ENCODE results near the gene RTEL1.

RTEL1 gene

DNA sequence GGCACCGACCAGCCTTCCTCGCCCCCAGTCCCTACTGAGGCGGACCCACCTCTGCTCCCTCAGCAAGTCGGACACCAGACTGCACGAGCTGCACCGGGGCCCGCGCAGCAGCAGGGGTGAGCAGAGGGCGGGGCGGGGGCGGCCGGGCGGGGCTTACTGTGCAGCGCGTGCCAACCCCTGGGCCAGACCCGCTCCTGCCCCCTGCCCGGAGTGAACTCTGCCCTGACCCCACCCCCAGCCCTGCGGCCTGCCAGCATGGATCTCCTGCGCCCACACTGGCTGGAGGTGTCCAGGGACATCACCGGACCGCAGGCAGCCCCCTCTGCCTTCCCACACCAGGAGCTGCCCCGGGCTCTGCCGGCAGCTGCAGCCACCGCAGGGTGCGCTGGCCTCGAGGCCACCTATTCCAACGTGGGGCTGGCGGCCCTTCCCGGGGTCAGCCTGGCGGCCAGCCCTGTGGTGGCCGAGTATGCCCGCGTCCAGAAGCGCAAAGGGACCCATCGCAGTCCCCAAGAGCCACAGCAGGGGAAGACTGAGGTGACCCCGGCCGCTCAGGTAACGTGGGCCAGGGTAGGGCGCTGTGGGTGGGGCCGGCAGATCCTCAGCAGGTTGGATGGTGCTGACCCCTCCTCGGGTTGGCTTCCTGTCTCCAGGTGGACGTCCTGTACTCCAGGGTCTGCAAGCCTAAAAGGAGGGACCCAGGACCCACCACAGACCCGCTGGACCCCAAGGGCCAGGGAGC is 80.0 kb downstream of the RTEL1 start:
- DNase-seq (ENCODE audit: low read depth, low spot score): peak; percentile 23

DNA sequence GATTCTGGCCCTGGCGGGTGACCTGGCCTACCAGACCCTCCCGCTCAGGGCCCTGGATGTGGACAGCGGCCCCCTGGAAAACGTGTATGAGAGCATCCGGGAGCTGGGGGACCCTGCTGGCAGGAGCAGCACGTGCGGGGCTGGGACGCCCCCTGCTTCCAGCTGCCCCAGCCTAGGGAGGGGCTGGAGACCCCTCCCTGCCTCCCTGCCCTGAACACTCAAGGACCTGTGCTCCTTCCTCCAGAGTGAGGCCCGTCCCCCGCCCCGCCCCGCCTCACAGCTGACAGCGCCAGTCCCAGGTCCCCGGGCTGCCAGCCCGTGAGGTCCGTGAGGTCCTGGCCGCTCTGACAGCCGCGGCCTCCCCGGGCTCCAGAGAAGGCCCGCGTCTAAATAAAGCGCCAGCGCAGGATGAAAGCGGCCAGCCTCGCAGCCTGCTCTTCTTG is 80.6 kb downstream of the RTEL1 start:
- peak; percentile 70 for DNase-seq (ENCODE audit: low read depth, low spot score)

DNA sequence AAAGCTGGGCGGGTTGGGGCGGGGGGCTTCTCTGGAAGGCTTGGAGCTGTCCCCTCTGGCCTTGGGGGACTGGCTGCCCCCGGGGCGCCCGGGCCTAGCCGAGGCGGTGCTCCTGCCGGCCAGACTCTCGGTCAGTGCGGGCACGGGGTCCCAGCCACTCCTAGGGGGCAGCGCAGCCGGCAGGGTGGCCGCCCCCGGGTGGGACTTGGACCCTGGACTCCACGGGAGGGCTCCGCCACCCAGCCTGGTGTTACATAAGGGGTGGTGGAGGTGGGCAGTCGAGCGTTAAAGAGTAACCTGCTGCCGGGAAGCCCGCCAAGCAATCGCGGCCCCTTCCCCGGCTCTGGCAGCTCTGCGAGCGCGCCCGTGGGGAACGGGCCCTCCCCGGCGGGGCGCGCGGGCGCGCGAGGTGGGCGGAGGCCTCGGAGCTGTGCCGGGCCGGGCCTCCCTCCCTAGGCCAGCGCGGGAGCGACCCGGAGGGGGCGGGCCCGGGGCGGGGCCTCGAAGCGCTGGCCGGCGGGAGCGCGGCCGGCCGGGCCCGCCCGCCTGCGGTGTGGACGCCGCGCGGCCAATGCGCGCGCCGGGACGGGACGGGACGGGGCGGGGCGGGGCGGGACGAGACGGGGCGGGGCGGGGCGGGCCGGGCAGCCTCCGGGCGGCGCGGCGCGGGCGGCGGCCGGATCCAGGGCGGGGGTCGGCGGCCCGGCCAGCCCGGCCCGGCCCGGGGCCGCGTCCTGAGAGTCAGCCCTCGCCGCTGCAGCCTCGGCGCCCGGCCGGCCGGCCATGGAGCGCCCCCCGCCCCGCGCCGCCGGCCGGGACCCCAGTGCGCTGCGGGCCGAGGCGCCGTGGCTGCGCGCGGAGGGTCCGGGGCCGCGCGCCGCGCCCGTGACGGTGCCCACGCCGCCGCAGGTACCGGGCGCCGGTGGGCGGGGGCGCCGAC is 81.3 kb downstream of the RTEL1 start, which contains the start of gene SLC2A4RG:
Gene SLC2A4RG (plus strand): TSS at position 647 of the 940 bp plus-strand sequence. CDS start 137 bp downstream, at position 784.
- peak; percentile 94 for DNase-seq (ENCODE audit: low read depth, low spot score)

DNA sequence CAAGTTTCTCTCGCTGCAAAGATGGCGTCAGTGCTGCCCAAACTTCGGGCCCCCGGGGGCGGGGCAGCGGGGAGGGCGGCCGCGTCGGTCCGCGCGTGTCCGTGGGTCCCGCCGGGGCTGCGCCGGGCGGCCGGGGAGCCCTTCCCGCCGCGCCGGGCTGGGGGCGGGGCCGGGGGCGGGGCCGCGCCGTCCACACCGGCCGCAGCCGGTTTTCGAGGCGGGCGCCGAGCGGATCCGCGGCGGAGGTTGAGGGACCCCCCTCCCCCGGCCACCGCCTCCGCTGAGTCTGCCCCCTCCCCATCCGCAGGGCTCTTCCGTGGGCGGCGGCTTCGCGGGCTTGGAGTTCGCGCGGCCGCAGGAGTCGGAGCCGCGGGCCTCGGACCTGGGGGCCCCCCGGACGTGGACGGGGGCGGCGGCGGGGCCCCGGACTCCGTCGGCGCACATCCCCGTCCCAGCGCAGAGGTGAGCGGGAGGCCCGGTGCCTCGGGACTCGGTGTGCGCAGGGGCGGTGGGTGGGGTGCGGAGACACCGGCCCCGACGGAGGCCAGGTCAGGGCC is 82.0 kb downstream of the RTEL1 start:
- DNase-seq (ENCODE audit: low read depth, low spot score): peak; percentile 63

DNA sequence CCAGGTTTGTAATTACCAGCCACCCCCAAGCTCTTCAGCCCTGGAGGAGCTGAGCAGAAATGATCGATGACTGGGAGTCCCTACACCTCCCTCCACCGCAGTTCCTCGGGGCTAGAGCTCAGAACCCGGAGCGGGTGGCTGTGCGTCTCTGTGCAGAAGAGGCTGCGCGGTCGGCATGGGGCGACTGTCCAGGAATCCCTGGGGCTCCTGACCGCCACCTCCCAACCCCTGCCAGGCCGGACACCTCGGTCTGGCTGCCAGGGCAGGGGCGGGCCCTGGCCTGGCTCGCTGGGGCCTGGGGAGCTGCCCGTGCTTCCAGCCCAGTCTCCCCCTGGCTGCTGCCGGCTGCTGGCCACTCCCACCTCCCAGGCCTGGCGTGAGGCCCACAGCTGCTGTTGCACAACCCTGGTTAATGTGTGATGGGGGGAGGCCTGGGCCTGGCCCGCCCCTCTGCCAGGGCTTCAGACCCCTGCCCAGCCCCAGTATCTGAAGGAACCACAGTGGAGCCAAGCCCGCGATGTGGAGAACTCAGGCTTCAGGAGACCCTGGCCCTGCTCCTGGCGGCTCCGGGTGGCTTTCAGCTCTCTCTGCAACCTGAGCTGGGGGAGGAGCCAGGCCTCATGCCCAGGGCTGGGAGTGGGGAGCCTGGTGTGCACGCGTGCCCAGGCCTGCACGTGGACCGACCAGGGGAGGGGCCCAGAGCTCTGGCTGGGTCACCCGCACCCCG is 82.7 kb downstream of the RTEL1 start:
- DNase-seq (ENCODE audit: low read depth, low spot score): peak; percentile 95

DNA sequence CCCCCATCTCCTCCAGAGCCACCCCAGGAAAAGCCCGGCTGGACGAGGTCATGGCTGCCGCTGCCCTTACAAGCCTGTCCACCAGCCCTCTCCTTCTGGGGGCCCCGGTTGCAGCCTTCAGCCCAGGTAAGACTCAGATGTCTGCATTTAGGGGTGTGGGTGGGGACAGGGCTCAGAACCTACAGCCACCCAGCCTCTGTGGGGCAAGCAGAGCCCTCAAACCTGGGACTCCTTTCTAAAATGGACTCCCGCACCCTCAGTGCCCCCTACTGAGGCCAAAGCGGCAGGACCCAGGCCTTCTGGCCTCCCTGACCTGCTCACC is 83.2 kb downstream of the RTEL1 start:
- DNase-seq (ENCODE audit: low read depth, low spot score): no peak

DNA sequence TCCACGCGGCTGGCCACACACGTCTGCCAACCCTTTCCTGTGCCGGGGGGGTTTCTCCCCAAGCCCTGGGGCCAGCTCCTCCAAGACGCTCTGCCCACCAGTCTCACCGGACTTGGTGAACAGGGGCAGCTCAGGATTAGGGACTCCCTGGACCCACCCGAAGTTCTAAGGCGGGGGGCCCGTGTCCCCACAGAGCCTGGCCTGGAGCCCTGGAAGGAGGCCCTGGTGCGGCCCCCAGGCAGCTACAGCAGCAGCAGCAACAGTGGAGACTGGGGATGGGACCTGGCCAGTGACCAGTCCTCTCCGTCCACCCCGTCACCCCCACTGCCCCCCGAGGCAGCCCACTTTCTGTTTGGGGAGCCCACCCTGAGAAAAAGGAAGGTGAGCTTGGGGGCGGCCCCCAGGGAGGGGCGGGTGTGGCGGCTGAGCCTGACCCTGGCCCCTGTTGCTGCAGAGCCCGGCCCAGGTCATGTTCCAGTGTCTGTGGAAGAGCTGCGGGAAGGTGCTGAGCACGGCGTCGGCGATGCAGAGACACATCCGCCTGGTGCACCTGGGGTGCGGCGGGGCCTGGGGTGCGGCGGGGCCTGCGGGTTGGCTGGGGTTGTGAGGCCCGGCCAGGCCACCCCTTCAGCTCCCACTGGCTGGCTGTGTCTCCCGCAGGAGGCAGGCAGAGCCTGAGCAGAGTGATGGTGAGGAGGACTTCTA is 83.7 kb downstream of the RTEL1 start:
- DNase-seq (ENCODE audit: low read depth, low spot score): no peak

DNA sequence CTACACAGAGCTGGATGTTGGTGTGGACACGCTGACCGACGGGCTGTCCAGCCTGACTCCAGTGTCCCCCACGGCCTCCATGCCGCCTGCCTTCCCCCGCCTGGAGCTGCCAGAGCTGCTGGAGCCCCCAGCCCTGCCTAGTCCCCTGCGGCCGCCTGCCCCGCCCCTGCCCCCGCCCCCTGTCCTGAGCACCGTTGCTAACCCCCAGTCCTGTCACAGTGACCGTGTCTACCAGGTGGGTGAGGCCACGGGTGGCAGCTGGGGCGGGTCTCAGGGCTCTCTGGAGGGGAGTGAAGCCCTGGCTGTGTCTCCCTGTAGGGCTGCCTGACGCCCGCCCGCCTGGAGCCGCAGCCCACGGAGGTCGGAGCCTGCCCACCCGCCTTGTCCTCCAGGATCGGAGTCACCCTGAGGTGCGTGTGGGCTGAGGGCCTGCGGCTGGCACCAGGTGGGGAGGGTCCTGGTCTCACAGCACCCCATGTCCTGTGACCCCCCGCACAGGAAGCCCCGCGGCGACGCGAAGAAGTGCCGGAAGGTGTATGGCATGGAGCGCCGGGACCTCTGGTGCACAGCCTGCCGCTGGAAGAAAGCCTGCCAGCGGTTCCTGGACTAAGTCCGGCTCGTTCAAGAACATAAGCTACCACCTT is 84.4 kb downstream of the RTEL1 start:
- no peak for DNase-seq (ENCODE audit: low read depth, low spot score)

DNA sequence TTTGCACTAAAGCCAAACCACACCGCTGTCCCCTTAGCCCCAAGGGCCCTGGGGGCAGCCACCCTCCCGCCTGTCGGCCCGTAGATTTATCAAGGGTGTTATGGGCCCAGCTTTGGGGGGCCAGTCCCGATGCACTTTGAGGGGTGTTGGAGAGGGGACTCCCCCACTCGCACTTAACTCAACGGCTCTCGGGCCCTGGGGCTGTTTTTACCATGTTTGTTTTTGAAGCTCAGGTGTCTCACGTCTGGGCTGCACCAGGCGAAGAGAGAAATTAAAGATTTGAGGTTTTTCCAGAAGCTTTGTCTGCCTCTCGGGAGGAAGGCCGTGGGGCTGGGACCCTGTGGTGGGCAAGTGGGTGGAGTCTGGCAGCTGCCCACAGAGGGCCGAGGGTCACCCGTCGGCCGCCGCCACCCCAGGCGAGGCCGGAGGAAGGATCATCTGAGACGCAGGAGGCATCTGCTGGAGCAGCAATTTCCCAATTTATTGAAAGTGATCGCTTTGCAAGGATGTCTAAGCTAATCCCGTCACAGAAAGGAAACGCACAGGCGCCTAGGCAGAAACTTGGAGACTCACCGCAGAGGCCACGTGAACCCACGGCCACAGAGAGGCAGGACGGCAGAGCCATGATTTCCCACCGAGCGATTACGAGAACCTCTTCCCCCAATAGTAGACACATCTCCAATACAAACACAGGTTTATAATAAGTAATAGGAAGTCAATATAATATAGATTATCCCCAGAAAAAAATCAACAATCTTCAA is 85.3 kb downstream of the RTEL1 start:
- DNase-seq (ENCODE audit: low read depth, low spot score): no peak

DNA sequence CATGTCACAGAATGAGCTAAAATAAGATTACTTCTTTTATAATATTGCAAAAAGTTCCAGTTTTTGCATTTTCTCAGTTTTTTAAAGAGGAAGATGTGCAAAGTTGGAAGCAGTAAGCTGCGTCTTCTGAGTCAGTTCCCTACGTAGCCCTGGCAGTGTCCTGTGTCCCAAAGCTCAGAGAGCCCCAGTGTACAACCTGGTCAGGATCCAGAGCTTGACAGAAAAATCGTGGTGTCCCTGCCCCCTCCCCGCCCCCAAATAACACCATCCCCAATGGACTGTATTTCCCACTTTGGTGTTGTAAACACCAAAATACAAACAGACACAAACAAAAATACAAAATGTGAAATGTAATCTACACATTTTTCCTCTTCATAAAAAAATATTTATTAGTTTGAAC is 86.0 kb downstream of the RTEL1 start:
- DNase-seq (ENCODE audit: low read depth, low spot score): no peak

DNA sequence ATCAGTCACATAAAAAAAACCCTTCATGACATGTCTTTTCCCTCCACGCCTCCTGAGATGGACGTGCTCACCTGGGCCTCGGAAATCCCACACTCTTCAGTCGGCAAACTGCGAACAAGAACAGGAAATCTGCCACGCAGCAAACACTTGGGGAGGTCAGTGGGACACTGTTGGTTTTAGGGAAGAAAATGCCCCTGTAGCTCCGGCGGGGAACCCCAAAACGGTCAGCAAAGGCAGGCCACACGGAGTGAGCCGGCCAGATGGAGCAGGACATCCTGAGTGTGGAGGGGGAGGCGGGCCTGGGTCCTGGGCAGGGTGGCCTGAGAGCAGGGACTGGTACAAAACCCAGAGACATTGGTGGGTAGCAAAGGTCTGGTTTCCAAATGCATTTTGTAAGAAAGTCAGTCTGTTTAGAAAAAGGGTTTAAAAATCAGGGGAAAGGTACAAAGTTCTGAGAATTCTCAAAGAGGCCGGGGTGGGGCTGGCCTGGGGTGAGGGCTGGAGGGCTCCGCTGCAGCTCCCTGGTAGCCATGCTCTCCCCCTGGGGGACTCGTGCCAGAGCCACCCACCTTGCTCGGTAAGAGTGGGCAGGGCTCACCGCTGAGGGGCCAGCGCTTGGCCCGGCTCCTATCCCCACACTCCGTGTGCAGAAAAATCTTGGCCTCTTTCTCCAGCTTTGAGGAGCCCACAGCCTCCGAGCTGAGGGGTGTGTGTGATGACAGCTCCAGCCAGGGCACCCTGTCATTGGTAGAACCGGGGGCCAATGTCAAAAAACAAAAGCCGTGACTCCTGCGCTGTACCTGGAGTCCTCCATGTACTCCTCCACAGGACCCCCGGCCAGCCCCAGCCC is 86.7 kb downstream of the RTEL1 start:
- DNase-seq (ENCODE audit: low read depth, low spot score): no peak

DNA sequence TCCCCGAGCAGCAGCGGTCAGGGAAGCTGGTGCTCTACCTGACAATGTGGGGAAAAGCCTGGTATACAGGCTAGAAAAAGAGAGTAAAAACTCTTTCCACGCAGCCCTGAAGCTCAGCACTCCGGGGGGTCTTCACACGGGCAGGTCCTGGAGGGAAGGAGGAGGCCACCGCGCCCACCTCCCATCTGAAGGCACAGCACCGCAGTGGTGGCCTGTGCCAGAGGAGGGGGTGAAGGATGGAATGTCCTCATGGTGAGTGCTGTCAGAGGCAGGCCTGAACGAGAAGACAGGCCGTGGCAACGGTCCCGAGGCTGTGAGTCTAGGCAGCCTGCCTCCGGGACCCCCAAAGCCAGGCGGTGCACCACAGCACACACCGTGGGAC is 87.3 kb downstream of the RTEL1 start:
- no peak for DNase-seq (ENCODE audit: low read depth, low spot score)

All from astrocyte of the hippocampus (primary cell).